ENCODE results near the gene CES5A.
"Not testable (repeated sequence)": the region's sequence is repeated elsewhere in the genome, so short reads cannot be mapped to it uniquely, and the experiment has no call there.

The CES5A gene

DNA sequence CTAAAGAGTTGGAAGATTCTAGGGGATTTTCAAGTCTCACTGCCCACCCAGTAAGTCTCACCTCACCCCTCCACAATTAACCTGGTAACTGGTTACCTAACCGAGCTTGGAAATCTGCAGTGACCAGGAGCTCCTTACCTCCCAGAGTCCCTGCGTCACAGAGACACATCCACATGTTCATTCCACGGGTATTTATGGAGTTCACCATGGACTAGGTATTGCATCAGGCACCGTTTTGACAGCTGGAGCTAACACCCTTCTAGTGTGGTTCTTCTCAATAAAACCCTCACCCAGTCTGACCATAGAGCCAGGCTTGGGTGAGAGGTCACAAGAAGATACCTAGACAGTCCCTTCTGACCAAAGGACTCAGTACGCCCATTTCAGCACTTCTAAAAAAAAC, 2.1 kb downstream of the CES5A start:
- DNase-seq, result no peak

DNA sequence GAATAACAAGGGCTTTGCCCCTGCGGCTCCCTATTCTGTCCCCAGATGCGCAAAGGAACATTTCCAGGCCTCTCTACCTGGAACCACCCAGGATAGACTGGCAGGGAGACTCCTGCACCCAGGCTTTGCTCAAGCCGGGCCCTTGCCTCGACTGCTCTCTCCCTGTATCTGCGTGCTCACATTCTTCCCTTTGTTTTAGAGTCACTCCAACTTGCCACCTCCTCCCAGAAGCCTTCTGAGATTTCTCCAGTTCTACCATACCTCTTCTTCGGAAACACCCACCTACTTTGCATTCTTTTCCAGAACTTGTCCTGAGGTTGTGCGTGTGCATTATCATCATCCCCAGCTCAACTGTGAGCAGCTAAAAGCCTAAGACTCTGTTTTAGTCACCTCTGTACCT, 3.0 kb downstream of the CES5A start:
- DNase-seq, result no peak

DNA sequence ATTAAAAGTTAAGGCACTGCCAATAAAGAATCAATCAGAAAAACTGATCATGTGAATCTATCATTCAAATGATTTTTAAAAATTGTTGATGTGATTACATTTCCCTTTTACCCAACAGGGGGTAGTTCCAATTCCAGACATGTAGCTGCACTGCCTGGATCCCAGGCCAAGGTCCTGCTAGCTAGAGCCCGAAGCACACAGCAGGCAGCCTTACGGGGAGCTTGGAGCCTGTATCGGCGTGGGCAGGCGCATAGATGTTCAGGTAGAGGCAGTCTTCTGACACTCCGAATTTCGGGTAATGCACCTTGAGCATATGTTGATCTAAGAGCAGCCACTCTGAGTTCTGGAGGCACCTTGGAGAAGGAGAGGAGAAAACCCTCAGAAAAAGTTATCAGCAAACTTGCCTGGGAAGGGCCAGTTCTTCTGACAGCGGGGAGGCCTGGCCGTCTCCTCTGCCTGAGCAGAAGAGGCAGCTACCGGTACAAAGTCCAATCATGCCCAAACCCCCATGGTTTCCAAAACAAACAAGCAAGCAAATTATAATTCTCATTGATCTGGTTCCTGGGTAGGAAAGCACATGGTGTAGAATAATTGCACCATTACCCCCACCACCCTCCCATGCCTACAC, 3.6 kb downstream of the CES5A start:
- no peak for DNase-seq

DNA sequence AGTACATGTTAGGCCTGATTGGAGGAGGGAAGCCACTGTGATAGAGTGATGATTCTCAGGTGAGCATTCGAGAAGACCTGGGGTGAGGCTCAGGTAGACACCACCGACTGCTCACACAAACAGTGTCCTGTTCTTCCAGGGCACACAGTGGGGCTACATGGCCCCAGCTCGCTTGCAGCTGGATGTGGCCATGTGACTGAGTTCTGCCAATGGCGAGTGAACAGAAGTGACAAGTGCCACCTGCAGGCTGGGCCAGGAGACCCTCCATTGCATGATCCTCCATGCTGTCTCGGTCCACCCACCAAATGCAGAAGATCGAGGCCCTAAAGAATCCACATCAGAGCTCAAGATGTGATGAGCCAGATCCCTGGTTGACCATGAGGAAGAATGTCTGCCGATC, 6.2 kb downstream of the CES5A start:
- no peak for DNase-seq

DNA sequence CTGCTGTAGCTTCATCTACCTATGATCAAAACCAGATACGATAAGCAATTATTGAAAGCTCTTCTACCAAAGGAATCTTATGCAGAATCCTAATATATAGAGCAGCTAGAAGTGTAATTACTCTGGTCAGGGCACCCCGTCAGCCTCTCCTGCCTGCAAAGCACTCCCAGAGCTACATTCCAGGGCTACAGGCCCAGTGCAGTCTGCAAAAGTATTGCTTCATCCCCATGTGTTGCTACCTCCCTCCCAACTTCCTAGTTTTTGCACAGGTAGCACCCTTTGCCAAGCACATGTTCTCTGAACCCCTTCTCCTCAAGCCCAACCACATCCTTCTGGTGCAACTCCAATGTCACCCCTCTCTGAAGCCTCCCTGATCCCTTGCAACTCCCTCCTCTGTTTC, 7.0 kb downstream of the CES5A start:
- DNase-seq, result no peak

DNA sequence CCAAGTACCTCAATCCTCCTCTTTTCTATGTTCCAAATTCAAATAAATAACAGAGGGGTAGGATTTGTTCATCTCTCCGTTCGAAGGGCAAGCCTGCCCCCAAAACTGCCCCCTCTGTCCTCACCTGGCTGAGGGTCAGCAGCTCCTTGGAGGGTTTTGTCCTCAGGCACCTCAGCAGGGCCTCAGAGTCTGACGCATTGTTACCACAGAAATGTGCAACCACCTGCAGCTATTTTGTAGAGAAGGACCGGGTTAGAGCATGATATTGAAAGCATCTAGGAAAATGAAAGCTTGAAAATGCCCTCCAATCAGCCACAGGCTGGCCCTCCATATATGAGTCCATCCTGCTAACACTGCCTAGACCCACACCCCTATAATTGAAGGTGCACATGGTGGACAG, 13.9 kb downstream of the CES5A start:
- DNase-seq, result no peak

DNA sequence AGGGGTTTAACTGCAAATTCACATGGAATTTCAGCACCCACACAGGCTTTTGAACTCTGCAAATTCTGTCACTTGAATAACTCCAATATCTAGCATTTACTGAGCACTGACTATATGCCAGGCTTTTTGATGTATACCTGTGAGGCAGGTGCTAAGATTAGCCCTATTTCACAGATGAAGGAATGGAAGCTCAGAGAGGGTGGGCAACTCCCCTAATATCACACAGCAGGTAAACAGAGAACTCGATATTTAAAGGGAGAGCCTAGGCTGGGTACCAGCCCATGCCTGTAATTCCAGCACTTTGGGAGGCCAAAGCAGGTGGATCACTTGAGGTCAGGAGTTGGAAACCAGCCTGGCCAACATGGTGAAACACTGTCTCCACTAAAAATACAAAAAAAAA, 17.5 kb downstream of the CES5A start:
- DNase-seq, result not testable (repeated sequence)

DNA sequence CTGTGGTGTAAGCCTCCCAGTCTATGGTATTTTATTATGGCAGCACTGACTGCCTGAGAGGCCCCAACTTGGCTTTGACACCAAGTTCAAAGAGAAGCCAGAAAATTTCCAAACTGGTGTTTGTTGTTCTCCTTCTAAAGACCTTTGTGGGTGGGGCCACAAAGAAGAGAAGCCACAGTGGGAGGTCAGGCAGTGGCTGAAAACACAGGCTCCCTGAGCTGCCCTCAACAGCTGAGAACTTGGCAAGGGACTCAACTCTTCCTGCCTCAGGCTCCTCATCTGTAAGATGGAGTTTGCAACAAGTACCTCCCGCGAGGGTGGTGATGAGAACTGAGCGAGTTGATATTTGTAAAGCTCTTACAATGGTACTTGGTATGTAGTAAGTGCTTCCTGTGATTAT, 18.2 kb downstream of the CES5A start:
- DNase-seq, result no peak

DNA sequence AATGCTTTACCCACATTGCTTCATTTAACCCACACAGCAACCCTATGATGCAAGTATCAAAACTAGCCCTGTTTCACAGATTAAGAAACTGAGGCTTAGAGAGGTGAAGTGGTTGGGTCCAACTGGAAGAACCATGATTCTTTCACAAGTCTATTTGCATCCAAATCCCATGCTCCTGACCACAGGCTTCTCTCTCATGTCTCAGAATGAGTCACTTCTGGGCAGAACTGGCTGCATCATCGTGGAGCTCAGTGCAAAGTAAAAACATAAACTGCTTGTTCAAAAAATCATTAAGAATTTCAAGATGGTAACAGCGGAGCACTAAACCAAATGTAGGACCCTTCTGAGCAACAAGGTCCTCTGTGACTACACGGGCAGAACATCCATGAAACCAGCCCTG, 22.1 kb downstream of the CES5A start:
- no peak for DNase-seq

DNA sequence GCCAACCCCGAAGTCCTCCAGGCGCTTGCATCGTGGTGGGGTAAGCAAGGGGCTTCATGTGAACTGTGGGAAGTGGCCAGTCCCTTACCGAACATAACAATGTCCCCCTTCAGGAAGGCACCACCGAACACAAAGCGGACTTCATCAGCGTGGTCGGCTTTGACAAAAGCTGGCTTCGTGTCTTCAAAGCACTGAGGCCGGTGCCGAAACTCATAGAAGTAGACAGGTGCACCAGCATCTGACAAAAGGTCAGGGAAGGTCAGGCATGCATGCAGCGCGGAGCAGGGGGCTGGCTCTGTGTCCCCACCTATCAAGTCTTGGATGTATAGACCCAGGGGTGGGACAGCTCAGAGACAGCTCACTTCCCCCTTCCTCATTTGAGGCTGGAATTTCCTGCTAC, 25.6 kb downstream of the CES5A start:
- no peak for DNase-seq

DNA sequence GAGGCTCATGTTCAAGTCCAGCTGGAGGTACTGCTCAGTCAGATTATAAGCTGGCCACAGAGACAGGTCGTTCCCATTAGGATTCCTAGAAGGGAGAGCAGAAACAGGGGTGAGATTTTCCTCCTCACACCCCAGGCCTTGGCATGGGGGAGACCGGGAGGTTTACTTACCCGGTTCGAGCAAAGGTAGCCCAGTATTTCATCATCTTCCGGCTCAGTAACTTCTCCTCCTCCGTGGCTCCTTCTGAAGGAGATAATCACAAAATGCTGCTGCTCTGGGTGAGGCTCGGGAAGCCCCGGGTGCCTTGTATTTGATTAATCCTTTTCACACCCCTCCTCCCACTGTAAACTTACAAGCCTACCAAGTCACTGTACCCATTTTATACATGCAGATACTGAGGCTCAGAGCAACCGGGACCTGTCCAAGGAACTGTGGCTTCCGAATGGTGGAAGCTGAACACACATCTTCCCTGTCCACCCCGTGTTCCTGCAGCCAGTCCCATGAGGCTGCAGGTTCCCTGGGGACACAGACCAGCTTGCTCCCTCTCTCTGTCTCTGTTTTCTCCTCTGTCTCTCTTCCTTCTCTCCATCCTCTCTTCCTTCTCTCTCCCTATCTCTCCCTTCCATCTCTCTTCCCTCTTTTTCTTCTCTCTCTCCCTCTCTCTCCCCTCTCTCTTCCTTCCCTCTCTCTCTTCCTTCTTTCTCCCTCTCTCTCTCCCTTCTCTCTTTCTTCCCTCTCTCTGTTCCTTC, 28.4 kb downstream of the CES5A start:
- DNase-seq, result no peak

DNA sequence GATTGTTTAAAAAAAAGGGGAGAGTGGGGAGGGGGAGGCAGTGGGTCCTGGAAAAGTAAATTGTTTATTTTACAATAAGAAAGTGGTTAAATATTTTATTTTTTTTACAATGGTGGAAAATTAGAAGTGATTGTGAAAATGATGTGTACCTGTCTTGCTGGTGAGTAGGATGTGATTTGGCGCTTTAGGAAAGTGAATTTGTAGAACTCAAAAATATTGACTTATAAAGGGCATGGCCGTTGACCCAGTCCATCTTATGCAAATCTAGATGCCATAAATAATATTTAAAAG, 32.1 kb downstream of the CES5A start:
- no peak for DNase-seq

DNA sequence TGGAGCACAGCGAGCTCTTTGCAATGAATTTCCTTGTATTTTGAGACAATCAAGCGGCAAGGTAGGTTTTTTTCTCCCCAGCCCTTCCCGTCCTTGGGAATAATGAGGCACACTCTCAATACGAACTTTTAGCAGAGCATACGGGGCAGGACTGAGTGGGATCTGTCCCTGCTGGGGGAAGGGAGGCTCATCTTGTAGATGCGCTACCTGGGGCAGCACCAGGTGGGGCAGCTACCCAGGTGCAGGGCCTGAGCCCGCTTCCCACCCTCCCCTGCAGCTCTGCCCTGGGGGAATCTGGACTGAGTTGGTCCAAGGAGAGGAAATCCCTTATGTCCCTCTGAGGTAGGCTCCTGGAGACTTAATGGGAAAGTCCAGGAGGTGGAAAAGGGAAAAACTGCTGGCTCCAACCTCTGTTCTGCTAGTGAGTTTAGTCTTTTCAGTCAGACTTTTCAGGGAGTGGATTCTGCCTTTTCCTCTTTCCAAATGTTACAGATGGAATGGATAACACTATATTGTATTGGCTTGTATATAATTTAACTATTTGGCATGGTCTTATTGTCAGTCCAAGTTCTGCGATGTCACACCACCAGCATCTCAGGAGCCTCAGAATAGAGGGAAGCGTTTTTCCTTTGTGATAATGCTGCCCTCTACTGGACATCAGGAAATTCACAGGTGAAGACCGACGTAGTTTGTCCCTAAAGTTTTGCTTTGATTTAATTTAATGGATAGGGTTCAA, 32.6 kb downstream of the CES5A start:
- peak in 1 of 2 experiments; percentile 8 for DNase-seq

DNA sequence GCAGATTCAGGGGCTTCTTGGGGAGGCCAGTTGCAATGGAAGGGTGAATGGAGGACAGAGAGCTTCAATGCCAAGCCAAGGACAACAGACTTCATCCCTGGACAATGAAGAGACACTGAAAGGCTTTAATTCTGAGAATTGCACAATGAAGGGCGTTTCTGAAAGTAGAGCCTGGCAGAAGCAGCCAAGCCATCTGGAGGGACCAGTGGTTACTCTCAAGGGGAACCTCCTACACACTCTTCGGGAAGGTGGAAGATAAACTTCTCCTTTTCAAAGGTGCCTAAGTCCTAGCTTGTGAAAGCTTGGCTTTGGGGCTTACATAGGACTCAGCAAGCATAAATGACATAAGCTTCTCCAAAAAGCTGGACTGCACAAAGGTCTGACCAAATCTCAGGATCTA, 36.1 kb downstream of the CES5A start:
- no peak for DNase-seq

DNA sequence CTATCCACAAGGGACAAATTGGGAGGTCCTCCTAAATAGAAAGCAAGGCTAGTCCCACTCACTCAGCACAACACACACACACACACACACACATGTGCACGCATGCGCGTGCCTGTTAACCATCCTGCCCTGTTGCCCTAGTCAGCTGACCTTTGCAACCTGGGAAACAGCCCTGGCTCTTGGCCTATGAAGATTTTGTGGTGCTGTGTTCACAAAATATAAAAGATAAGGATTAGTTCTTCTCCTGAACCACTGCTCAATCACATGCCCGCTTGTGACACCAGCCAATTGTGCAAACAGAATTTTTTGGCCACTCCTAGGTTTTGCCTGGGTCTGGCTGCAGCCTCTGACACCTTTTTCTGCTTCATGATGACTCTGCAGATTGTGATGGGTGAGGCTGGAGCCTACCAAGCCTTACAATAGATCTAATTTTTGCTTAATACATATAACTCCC, 39.0 kb downstream of the CES5A start:
- DNase-seq, result no peak

DNA sequence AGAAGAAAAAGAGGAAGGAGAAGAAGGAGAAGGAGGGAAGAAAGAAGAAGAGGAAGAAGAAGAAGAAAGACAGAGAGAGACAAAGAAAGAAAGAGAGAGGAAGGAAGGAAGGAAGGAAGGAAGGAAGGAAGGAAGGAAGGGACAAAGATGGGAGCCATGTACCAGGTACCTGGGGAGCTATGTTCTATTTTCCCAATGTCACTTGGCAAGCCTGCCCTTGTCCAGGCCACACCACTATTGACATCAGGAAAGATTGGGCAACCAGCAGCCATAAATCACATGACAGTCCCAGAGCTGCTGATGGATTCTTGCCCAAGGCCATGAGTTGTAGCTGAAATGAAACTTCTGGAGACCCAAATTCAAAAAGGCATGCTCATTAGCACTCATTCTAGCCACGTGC, 39.6 kb downstream of the CES5A start:
- DNase-seq, result no peak

DNA sequence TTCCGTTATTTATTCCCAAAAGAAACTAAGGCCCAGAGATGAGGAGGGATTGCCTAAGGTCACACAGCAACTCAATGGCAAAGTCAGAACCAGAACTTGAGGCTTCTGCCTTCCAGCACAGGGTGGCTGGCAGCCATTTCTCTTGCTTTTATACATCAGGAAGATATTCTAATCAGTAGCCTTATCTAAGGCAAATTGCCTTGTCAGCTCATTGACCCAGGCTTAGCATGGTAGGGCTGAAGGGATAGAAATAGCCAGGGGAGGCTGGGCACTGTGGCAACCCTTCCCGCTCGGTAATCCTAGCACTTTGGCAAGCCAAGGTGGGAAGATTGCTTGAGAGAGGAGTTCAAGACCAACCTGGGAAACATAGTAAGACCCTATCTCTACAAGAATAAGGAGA, 40.0 kb downstream of the CES5A start:
- not testable (repeated sequence) for DNase-seq

DNA sequence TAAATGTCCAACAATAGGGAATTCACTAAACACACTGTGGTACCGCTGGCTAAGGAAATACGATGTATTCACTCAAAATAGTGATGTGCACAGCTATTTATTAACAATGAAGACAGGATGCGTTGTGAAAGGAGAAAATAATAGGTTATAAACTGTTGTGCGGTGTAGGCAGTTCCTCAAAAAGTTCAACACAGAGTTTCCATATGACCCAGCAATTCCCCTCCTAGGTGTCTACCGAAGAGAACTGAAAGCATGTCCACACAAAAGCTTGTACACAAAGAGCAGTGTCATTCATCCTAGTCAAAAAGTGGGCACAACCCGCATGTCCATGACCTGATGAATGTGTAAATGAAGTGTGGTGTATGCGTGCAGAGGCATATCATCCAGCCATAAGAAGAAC, 41.1 kb downstream of the CES5A start:
- DNase-seq, result no peak

DNA sequence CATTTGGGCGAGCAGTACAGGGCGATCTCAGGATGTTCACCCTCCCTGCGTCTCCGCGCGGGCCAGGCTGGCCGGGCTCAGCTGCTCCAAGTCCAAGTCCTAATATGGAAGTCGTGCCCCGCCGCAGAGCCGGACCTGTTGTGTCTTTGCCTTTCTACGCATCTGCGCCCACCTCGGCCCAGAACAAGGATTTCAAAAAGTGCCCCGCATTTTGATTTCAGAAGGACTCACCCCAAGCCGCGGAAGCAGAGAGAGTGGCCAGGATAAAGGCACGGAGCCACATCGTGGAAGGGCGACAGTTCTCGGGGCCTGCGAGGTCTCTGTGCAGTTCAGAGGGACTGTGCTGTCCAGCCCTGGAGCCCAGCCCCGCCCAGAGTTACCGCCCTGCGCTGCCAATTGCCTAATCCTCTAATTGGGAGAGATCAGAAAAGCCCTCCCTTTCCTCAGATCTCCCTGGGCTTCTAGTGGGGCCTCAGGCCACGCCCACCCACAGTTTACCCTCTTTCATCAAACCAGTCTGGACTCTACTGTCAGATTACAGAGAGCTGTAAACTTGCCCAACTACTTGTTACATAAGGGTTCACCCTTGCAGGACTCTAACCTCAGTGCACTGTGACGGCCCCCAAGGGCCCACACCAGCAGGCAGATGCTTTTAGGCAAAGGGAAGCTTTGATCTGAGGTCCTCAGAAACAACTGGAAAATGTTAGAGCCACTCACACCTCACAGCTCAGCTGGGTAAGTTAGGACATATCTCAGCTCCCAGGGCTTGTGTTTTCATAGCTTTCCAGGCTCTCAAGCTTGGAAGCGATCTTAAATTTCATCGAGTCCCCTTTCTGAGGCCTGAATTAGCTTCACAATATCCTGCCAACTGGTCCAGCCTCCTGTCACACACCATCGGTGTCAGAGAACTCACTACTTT, 42.1 kb downstream of the CES5A start, which contains the start of gene CES1:
CES1 (minus strand) TSS at position 324 of the 919 bp plus-strand sequence; CDS start at position 283, 41 bp downstream.
- DNase-seq, result no peak

DNA sequence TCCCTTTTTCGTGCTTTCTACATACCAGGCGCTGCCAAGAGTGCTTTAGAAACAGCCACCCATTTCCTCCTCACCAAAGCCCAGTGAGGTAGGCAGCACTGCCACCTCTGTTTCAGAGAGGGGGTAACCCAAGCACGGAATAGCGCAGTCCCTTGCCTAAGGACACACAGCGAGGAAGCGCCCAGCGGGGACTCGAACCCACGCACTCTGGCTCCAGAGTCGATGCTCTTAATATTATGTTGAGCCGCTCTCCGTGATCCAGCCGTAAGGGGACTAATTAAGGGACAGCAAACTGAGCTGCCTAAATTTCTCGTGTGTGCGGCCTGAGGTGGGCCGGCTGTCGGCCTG, 42.8 kb downstream of the CES5A start:
- no peak for DNase-seq

DNA sequence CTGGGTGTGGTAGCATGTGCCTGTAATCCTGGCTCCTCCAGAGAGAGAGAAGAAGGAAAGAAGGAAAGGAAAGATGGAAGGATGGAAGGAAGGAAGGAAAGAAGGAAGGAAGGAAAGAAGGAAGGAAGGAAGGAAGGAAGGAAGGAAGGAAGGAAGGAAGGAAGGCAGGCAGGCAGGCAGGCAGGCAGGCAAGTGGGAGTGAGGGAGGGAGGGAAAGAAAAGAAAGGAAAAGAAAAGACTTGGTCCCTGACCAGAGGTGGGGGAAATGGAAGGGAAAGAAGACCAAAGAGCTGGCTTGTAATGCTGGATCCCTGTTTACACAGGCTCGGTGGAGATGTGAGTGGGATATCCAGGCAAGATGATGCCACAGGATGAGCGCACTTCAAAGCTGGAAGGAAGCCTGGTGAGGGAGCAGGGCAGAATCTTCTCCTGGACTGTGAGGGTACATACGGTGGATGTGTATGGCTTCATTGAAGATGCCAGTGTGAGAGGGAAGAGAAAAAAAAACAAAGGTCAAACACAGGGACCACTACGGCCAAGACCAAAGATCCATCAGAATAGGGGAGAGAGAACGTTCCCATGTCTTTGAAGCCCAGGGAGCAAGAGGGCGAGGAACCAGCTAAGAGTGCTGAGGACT, 44.4 kb downstream of the CES5A start:
- no peak for DNase-seq

DNA sequence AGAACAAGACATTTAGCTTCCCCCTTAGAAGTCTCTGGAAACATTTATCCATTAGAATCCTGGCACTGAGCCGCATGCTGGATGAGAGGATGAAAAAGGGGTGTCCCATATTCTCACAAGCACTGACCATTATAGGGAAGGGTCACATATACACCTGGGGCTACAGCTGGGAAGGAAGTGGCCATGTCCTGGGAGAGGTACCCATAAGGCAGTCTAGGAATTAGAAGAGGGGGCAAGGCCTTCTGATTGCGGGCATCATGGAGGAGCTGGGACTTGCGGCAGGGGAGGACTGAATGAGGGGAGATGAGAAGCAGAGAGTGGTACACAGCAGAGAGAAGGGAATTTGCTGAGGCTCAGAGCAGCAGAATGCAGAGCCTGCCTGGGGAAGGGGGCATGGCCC, 45.9 kb downstream of the CES5A start:
- DNase-seq, result not testable (repeated sequence)

DNA sequence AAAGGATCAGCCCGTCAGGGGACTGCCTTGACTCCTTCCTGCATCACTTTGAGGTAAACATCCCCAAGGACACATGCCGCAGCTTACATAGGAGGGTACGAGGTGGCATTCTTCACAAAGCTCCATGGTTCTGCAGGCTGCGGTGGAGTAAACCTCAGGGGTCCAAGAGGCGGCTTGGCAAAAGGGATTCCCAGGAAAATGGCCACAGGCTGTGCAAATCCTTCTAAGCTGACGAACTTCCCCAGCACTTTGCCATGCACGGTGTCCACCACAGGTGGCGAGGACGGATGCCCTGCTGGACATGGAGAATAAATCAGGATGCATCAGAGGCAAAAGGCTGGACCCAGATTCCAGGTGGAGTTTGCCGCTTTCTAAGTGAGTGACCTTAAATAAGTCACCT, 46.5 kb downstream of the CES5A start:
- DNase-seq, result no peak
